Activated naive CD4-positive, alpha-beta T cell treated with anti-CD3 and anti-CD28 coated beads, Interleukin-2, amount 50 U/mL, for 72 hours (primary cell): ENCODE measurements around the gene BRD1. TPM values are rescaled to one million over a fixed set of nuclear protein-coding genes. Genes with fewer than 3 reads are reported as not detected.
"Not testable (repeated sequence)": the region's sequence is repeated elsewhere in the genome, so short reads cannot be mapped to it uniquely, and the experiment has no call there.

ENCODE experiments used
- ATAC-seq, 2 donors: fragments of 150-1000 bp; cut with Tn5 transposase; 2 replicates each; pipeline ENCODE4 v1.10.0; 2021; ENCODE audit warnings: mild to moderate bottlenecking in 2 of 2, moderate library complexity in 2 of 2
- DNase-seq, 2 donors: peaks; one replicate each; pipeline ENCODE4 v3.0.0; 2021 to 2022; ENCODE audit warnings: low spot score in 2 of 2
- H3K27ac Mint-ChIP-seq, 2 donors: one replicate each; pipeline ENCODE4 v1.8.0; 2022; ENCODE audit warnings: mild to moderate bottlenecking in 2 of 2, mixed read lengths in 2 of 2
- H3K36me3 Mint-ChIP-seq, 2 donors: one replicate each; pipeline ENCODE4 v1.8.0; 2022; ENCODE audit warnings: mixed read lengths in 2 of 2
- H3K9me3 Mint-ChIP-seq, 2 donors: one replicate each; pipeline ENCODE4 v1.8.0; 2022; ENCODE audit warnings: mixed read lengths in 2 of 2
- total RNA-seq, 2 donors: library from RNA; stranded (reverse); gene quantifications; one replicate each; pipeline ENCODE4 v1.2.3, GENCODE V29; 2022

The BRD1 gene
- total RNA-seq, 2 donors from 2014 or later: 27.7 to 39.0 TPM

DNA sequence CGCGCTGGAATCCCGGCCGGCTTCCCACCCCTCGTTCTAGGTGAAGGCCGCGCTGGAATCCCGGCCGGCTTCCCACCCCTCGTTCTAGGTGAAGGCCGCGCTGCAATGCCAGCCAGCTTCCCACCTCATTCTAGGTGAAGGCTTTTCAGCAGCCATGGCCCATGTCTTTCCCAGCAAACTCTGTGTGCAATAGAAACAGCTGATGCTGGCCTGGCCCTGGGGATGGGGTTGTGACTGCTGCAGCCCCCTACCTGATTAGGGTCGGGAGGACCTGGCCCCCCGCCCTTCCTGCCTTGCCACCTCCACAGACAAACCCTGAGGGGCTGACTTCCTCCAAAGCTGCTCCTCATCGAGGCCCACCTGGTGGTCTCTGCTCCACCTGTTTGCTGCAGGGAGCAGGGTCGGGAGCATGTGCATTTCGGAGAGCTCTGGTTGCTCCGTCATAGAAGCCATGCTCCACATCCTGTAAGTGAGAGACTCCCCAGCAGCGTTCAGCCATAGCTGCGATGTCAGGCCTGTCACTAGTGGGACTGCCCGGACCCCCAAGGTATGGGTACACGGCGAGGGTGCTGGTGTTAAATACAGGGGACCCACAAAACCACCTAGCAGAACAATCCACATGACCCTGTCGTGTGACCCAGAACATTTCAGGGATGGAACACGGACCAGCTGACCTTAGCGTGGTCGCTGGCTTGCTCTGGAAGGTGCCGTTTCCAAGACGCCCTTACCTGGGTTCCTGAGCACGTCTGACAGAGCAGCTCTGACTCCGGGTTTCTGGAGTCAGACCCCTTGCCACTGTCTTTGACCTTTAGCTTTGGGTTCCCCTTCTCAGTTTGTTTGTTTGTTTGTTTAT is 29.3 kb upstream of the BRD1 start:
- peaks cover 5 to 6% of the 10 kb centered on the region in 2 donors for H3K36me3 Mint-ChIP-seq
- ATAC-seq (no peak), DNase-seq (no peak)
- H3K9me3 Mint-ChIP-seq: no peaks in the 10 kb centered on the region
- H3K27ac Mint-ChIP-seq: no peak overlapping the region

- Mint-ChIP-seq H3K36me3 (peaks cover 5 to 6% of the 10 kb centered on the region in 2 donors), H3K9me3 (no peaks in the 10 kb centered on the region), H3K27ac (peak overlapping the region; percentile 61 to 86)
- DNase-seq (no peak), ATAC-seq (no peak)
Observed at GRCh38 chr22:49856343-49856742, 28.7 kb upstream of the BRD1 start.

GRCh38 chr22:49855251-49855911 is 27.7 kb upstream of the BRD1 start:
- ATAC-seq (no peak), DNase-seq (no peak)
- H3K9me3 Mint-ChIP-seq: no peaks in the 10 kb centered on the region
- H3K36me3 Mint-ChIP-seq: peaks cover 5 to 6% of the 10 kb centered on the region in 2 donors
- H3K27ac Mint-ChIP-seq: peak overlapping the region; percentile 61 to 86

GRCh38 chr22:49853981-49854831 is 26.5 kb upstream of the BRD1 start:
- peak; percentile 28 to 65 for DNase-seq
- peaks cover 5 to 6% of the 10 kb centered on the region in 2 donors for H3K36me3 Mint-ChIP-seq
- H3K9me3 Mint-ChIP-seq: no peaks in the 10 kb centered on the region
- peak; percentile 38 to 39 for ATAC-seq
- H3K27ac Mint-ChIP-seq: peak overlapping the region; percentile 86 to 98

DNA sequence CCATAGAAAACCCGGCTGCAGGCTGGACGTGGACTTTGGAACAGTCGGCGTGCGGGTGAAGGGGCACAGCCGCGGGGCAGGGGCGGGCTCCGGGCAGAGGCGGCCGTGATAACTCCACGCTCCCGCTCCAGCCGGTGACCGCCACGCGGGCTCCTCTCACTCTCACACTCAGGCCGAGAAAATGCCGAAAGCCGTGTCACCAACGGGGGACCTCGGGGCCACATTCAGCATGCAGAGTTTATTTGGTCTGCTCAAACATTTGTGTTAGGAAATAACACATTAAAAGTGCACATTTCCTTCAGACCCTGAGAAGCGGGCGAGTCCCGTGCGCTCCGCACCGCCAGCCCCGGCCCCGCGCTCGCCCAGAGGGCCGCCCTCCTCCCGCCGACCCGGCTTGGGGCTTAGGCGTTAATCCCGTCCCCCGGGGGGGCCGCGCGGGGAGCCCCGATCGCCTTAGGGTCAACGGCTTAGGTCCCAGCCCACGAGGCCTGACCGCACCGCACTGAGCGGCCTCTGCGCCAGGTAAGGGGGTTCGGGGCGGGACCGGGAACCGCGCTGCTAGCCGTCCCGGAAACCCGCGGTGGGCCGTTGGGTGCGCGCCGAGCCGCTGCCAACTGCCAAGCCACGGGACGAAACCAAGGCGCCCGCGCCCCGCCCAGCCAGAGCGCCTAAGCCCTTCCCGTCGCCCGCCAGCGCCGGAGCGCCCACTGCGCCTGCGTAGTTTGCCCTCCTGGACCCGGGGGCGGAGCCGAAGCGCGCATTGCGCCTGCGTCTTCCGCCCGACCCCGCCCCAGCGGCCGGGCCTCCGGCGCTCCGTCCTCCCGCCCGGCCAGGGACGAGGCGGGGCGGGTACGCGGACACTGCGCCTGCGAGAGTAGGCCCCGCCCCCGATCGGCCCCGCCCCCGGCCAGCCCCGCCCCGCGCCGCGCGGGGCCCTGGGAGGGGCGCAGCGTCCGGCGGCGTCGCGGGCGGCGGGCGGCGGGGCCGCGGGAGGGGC is 25.5 kb upstream of the BRD1 start, which contains the start of gene ZBED4:
TSS of gene ZBED4 (plus strand) at position 947 of the 997 bp plus-strand sequence. CDS start 29,819 bp downstream, outside the sequence.
- H3K36me3 Mint-ChIP-seq: peaks cover 5 to 6% of the 10 kb centered on the region in 2 donors
- peak; percentile 85 to 87 for ATAC-seq

GRCh38 chr22:49852568-49852897 is 24.9 kb upstream of the BRD1 start:
- H3K36me3 Mint-ChIP-seq, H3K9me3 Mint-ChIP-seq, DNase-seq, ATAC-seq: not testable (repeated sequence)
- peak overlapping the region in 1 of 2 donors; percentile 39 for H3K27ac Mint-ChIP-seq

More for the DNA sequence above, 25.5 kb upstream of the BRD1 start, which contains the start of gene ZBED4:
- peak within 1 kb of the TSS; percentile 86 to 98 for H3K27ac Mint-ChIP-seq
- H3K9me3 Mint-ChIP-seq: no peaks in the 10 kb centered on the region
- peak; percentile 100 for DNase-seq

DNA sequence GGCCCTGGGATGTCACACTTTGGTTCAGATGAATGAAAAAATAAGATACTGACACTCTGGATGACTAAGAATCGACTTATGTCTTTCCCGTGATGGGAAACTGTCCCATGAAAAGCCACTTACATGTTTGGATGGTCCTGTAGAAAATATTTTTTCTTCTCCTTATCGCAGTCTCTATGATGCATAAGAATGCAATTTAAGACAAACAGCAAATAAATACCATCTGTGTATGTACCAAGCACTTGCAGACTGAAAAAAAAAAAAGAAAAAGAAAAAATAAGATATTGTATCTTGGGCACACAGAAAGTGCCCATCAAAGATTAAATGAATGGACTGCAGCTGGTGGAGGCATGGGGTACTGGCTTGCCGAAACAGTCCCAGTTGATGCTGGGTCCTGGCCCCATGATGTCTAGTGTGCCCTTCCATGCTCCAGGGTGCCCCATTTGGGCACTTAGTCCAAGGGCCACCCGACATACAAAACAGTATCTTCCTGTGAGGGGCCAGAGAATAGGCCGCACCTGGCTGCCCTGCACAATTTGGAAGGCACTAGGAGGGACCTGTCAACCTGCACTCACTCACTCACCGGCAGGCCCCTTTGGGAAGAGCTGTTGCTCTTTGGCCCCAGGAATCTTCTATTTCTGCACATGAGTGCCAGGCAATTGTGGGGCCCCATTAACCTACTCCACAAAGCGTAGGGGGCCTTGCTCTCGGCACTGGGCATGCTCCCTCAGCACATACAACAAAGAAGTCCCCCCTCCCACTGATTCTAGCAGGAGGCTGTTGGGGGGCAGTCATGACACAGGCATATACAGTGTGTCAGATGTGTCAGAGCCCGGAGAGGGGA is 23.5 kb upstream of the BRD1 start:
- peak overlapping the region in 1 of 2 donors; percentile 73 for H3K27ac Mint-ChIP-seq
- peaks cover 5 to 6% of the 10 kb centered on the region in 2 donors for H3K36me3 Mint-ChIP-seq
- H3K9me3 Mint-ChIP-seq: no peaks in the 10 kb centered on the region
- DNase-seq (no peak), ATAC-seq (no peak)

GRCh38 chr22:49850021-49850911 is 22.6 kb upstream of the BRD1 start:
- DNase-seq: no peak
- no peaks in the 10 kb centered on the region for H3K9me3 Mint-ChIP-seq
- no peak for ATAC-seq
- peaks cover 5 to 6% of the 10 kb centered on the region in 2 donors for H3K36me3 Mint-ChIP-seq
- H3K27ac Mint-ChIP-seq: no peak overlapping the region

DNA sequence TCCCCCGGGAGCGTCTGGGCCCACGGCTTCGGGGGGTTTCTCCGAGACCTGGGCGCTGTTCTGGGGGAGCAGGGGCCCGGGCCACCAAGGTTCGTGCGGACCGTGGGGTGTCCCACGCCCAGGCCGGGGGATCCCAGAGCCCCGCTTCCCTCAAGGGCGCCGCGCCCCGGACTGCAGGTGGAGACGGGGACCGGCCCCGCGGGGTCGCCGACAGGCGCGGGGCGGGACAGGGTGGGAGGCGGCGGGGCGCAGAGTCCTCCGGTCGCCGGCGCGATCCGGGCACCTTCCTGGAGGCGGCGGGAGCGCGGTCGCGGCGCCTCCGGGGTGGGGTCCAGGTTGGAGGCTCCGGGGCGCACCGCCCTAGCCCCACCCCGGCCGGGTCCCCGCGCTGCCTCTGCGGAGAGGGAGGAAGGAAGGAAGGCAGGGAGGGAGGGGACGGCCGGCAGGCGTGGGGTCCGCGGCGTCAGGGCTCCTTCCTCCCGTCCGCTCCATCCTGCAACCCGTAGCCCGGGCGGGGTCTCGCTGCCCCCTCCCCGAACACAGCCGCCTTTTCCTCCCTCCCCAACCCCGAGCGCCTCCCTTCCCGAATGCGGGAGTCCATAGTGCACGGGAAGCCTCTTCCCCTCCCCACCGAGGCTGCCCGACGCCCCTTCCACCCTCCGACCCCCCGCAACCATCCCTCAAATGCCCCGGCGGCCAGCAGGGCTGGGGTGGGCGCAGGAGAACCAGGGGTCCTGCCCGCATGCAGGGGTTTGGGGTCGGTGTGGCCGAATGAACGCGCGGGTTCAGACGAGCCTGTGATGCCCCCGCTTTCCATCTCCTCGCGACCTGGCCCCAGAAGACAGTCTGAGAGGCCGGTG is 21.7 kb upstream of the BRD1 start:
- H3K27ac Mint-ChIP-seq: no peak overlapping the region
- no peak for DNase-seq
- no peak for ATAC-seq
- peaks cover 1 to 2% of the 10 kb centered on the region in 2 donors for H3K36me3 Mint-ChIP-seq
- H3K9me3 Mint-ChIP-seq: no peaks in the 10 kb centered on the region

DNA sequence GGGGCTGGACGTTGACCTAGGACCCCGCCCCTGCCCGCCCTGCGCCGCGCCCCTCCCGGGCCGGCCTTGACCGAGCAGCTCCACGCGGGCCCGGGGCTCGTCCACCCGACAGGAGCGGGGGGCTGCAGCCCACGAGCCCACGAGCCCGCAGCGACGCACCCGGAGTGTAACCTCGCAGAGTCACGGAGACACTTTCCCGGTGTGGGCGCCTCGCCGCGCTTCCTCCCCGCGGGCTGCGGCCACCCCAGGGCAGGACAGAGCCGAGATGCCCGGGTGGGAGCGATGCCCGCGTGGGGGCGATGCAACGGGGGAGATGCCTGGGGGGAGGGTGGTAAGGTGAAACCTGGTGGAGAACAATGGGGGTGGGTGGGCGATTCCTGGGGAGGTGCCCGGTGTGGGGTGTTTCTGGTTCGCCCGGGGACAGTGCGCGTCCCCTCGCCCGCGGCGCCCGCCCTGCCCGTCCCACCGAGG is 21.1 kb upstream of the BRD1 start:
- DNase-seq: no peak
- ATAC-seq: no peak
- Mint-ChIP-seq H3K36me3 (no peaks in the 10 kb centered on the region), H3K27ac (no peak overlapping the region), H3K9me3 (no peaks in the 10 kb centered on the region)

DNA sequence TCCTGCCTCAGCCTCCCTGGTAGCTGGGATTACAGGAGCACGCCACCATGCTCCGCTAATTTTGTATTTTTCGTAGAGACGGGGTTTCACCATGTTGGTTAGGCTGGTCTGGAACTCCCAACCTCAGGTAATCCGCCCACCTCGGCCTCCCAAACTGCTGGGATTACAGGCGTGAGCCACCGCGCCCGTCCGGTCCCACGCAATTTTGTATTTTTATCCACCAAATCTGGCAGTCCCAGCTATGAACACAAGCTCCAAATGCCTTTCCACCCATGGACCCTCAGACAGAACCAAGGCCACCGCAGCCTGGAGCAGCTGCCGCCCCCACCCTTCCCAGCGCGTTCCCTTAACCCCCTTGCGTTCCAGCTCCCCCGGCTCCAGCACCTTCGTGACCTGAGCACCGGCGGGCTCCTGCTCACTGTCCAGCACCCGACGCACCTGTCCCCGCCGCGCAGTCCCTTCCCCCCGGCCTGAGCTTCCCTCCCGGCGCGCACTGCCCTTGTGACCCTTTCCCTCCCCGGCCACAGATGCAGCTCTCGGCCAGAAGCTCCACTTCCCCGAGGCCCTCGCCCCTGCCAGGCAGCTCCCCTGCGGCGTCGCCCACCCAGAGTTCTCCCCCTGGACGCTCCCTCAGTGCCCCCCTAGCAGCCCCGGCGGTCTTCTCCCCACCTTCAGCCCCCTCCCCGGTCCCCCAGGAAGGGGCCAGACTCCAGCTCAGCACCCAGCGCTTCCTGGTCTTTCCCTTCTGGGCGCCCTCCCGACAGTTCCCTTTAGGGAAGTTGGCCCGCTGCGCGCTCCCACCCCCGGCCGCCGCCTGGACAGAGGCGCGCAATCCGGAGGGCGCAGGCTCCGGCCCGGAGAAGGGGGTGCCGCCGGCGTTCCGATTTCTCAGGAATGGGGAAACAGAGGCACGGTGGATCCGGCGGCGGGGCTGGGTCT is 20.3 kb upstream of the BRD1 start:
- Mint-ChIP-seq H3K36me3 (no peaks in the 10 kb centered on the region), H3K27ac (no peak overlapping the region), H3K9me3 (no peaks in the 10 kb centered on the region)
- ATAC-seq (no peak), DNase-seq (no peak)

GRCh38 chr22:49845666-49846459 is 18.2 kb upstream of the BRD1 start:
- no peaks in the 10 kb centered on the region for H3K36me3 Mint-ChIP-seq
- DNase-seq (no peak), ATAC-seq (no peak)
- H3K27ac Mint-ChIP-seq: no peak overlapping the region
- H3K9me3 Mint-ChIP-seq: no peaks in the 10 kb centered on the region
